GM21529 (cell line): ENCODE data around the gene ACAA1.
"Not testable (repeated sequence)": the region's sequence is repeated elsewhere in the genome, so short reads cannot be mapped to it uniquely, and the experiment has no call there.

Source experiments
- ATAC-seq: cut with Tn5 transposase; IDR thresholded peaks from one replicate; pipeline ENCODE4 v1.9.1; 2021; ENCODE audit not compliant: unreplicated experiment

Gene ACAA1

GRCh38 chr3:38083871-38084333 lies 53.0 kb downstream of the ACAA1 start:
- ATAC-seq: no peak

- ATAC-seq: not testable (repeated sequence)
Observed at GRCh38 chr3:38083254-38083653, 53.7 kb downstream of the ACAA1 start.

- ATAC-seq: not testable (repeated sequence)
Observed at GRCh38 chr3:38082296-38082695, 54.6 kb downstream of the ACAA1 start.

- ATAC-seq: not testable (repeated sequence)
Observed at GRCh38 chr3:38077073-38077472, 59.9 kb downstream of the ACAA1 start.
